Right lobe of liver (tissue), 4 donors: ENCODE results near the gene LRTM1.

ENCODE experiments used
- CTCF ChIP-seq, 4 donors: fragments of 200-600 bp in 3 of 4; fragments of 450-650 bp in 1 of 4; IDR thresholded peaks; one replicate each; pipeline versions ENCODE4 v1.5.1 to v1.8.0; 2016 to 2022; ENCODE audit warnings: antibody characterized with exemption in 4 of 4, mild to moderate bottlenecking in 2 of 4
- POLR2A ChIP-seq: fragments of 450-650 bp; IDR thresholded peaks from one replicate; pipeline ENCODE4 v1.6.1; 2017; ENCODE audit warnings: antibody characterized with exemption, mild to moderate bottlenecking
- donor health status: DM: no; HTN: no; CAD: no.
- donor health status: DM: no; HTN: no; CAD: no.
- donor health status: DM: no; HTN: yes; CAD: no.

- no peak for TF ChIP-seq POLR2A
- TF ChIP-seq CTCF (IDR thresholded peaks at IDR 0.05): no peak
Observed at GRCh38 chr3:54967731-54968161, 39.9 kb upstream of the LRTM1 start.
